HEK293T (cell line): ENCODE data around the gene SGO2.

Source experiments
- BHLHE40 ChIP-seq: fragments of 450-650 bp; IDR thresholded peaks from 2 replicates; pipeline ENCODE4 v1.6.1; 2016; ENCODE audit warnings: mild to moderate bottlenecking, moderate library complexity, borderline replicate concordance
- CTBP1 ChIP-seq: fragments of 450-650 bp; IDR thresholded peaks from 2 replicates; pipeline ENCODE4 v1.6.1; 2016; ENCODE audit warnings: borderline replicate concordance
- ELF4 ChIP-seq: fragments of 450-650 bp; IDR thresholded peaks from 2 replicates; pipeline ENCODE4 v1.6.1; 2017; ENCODE audit warnings: antibody characterized with exemption
- FOXK2 ChIP-seq: fragments of 450-650 bp; IDR thresholded peaks from 2 replicates; pipeline ENCODE4 v1.6.1; 2016; ENCODE audit warnings: mild to moderate bottlenecking
- FOXM1 ChIP-seq: fragments of 450-650 bp; IDR thresholded peaks from 2 replicates; pipeline ENCODE4 v1.6.1; 2017; ENCODE audit warnings: mild to moderate bottlenecking, borderline replicate concordance
- HDGF ChIP-seq: fragments of 450-650 bp; IDR thresholded peaks from 2 replicates; pipeline ENCODE4 v1.6.1; 2017; ENCODE audit warnings: antibody characterized with exemption, borderline replicate concordance
- L3MBTL2 ChIP-seq: fragments of 450-650 bp; conservative IDR thresholded peaks from 2 replicates; pipeline ENCODE4 v1.6.1; 2016; ENCODE audit warnings: mild to moderate bottlenecking
- LEF1 ChIP-seq: fragments of 450-650 bp; IDR thresholded peaks from 2 replicates; pipeline ENCODE4 v1.6.1; 2017; ENCODE audit warnings: mild to moderate bottlenecking, borderline replicate concordance
- SUZ12 ChIP-seq: fragments of 450-650 bp; IDR thresholded peaks from 2 replicates; pipeline ENCODE4 v1.6.1; 2016; ENCODE audit warnings: mild to moderate bottlenecking
- ZNF384 ChIP-seq: fragments of 450-650 bp; IDR thresholded peaks from 2 replicates; pipeline ENCODE4 v1.6.1; 2016

- TF ChIP-seq BHLHE40: no peak
- TF ChIP-seq LEF1: no peak
- no peak for TF ChIP-seq SUZ12
- TF ChIP-seq CTBP1: no peak
- TF ChIP-seq FOXK2: no peak
- no peak for TF ChIP-seq FOXM1
- no peak for TF ChIP-seq ELF4
- TF ChIP-seq ZNF384: no peak
- TF ChIP-seq HDGF: no peak
- no peak for TF ChIP-seq L3MBTL2
These were observed 73.2 kb downstream of the SGO2 start for GRCh38 chr2:200599206-200599605.
